ENCODE data around the gene KAT8. TPM values are rescaled to one million over a fixed set of nuclear protein-coding genes. Genes with fewer than 3 reads are reported as not detected.

The KAT8 gene
- total RNA-seq, 1 donor from 2014 or later, result 33.5 TPM

Other genes starting within 250 kb of the KAT8 start
- 37.7 and 40.7 TPM in 2 replicates for gene BCL7C, start 223.6 kb upstream of the KAT8 start, total RNA-seq
- 5.2 and 5.9 TPM in 2 replicates for gene CTF1, start 221.1 kb upstream of the KAT8 start, total RNA-seq
- gene FBXL19, start 194.1 kb upstream of the KAT8 start, total RNA-seq, result 42.3 and 42.5 TPM in 2 replicates
- 21.1 and 22.6 TPM in 2 replicates for gene ORAI3, start 168.6 kb upstream of the KAT8 start, total RNA-seq
- gene SETD1A, start 159.9 kb upstream of the KAT8 start, total RNA-seq, result 15.4 and 18.7 TPM in 2 replicates
- 8.3 and 9.0 TPM in 2 replicates for gene HSD3B7, start 132.5 kb upstream of the KAT8 start, total RNA-seq
- gene STX1B, start 107.0 kb upstream of the KAT8 start, total RNA-seq, result 10.7 and 11.0 TPM in 2 replicates
- gene STX4, start 84.1 kb upstream of the KAT8 start, total RNA-seq, result 54.9 and 56.0 TPM in 2 replicates
- gene ZNF668, start 43.4 kb upstream of the KAT8 start, total RNA-seq, result 18.6 and 21.6 TPM in 2 replicates
- 16.5 and 17.2 TPM in 2 replicates for gene ZNF646, start 43.2 kb upstream of the KAT8 start, total RNA-seq
- gene PRSS53, start 28.7 kb upstream of the KAT8 start, total RNA-seq, result 3.4 and 7.1 TPM in 2 replicates
- 133 and 156 TPM in 2 replicates for gene VKORC1, start 22.9 kb upstream of the KAT8 start, total RNA-seq
- gene BCKDK, start 9.3 kb upstream of the KAT8 start, total RNA-seq, result 44.9 and 47.7 TPM in 2 replicates
- 3.9 and 9.5 TPM in 2 replicates for gene PRSS8, start 18.1 kb downstream of the KAT8 start, total RNA-seq
- 0.19 and 0.41 TPM in 2 replicates for gene PRSS36, start 32.4 kb downstream of the KAT8 start, total RNA-seq
- gene FUS, start 62.5 kb downstream of the KAT8 start, total RNA-seq, result 250 and 309 TPM in 2 replicates
- 7.3 and 9.0 TPM in 2 replicates for gene PYCARD, start 85.1 kb downstream of the KAT8 start, total RNA-seq
- gene TRIM72, start 96.5 kb downstream of the KAT8 start, total RNA-seq, result not detected in 2 replicates
- not detected in 2 replicates for gene PYDC1, start 99.5 kb downstream of the KAT8 start, total RNA-seq
- gene ITGAM, start 142.3 kb downstream of the KAT8 start, total RNA-seq, result 0.20 TPM in 1 of 2 replicates, not detected in the other
- 0.27 TPM in 1 of 2 replicates, not detected in the other for gene ITGAX, start 237.5 kb downstream of the KAT8 start, total RNA-seq